HL-60 (cell line): ENCODE measurements around the gene SLC8A2.

Experiments used
- DNase-seq, 2 experiments: peaks; one replicate each; pipeline ENCODE4 v3.0.0-alpha.2; 2010 to 2020; ENCODE audit warnings: low read depth in 1 of 2, low spot score in 1 of 2
- H3K27ac ChIP-seq: fragments of 250-450 bp; sonication (Bioruptor Pico); replicated peaks from 2 replicates; pipeline ENCODE4 v1.5.1; 2020; ENCODE audit warnings: mild to moderate bottlenecking, moderate library complexity
- H3K27me3 ChIP-seq: fragments of 250-450 bp; sonication (Bioruptor Pico); 2 replicates; pipeline ENCODE4 v1.5.1; 2021; ENCODE audit warnings: mild to moderate bottlenecking, moderate library complexity; ENCODE audit not compliant: insufficient read depth, poor library complexity, severe bottlenecking
- H3K4me3 ChIP-seq: replicated peaks from 2 replicates; pipeline ENCODE4 v1.5.1; 2011; ENCODE audit warnings: mild to moderate bottlenecking, control low read depth, low read length; ENCODE audit not compliant: insufficient read depth
- CTCF ChIP-seq: IDR thresholded peaks from one replicate; pipeline ENCODE4 v1.5.1; 2011; ENCODE audit warnings: low read length, control low read depth, inconsistent platforms; ENCODE audit not compliant: insufficient read depth
- GABPA ChIP-seq: IDR thresholded peaks from 2 replicates; pipeline ENCODE4 v1.6.1; 2012; ENCODE audit warnings: low read depth
- POLR2AphosphoS5 ChIP-seq: IDR thresholded peaks from 2 replicates; pipeline ENCODE4 v1.6.1; 2012; ENCODE audit warnings: low read depth
- SPI1 ChIP-seq: IDR thresholded peaks from 2 replicates; pipeline ENCODE4 v1.6.1; 2012; ENCODE audit warnings: low read depth, mild to moderate bottlenecking, borderline replicate concordance
- TF ChIP-seq, protein P1 (sequence below): IDR thresholded peaks from 2 replicates; pipeline ENCODE4 v1.6.1; 2012; ENCODE audit warnings: low read depth; ENCODE audit not compliant: insufficient replicate concordance

Gene SLC8A2

DNA sequence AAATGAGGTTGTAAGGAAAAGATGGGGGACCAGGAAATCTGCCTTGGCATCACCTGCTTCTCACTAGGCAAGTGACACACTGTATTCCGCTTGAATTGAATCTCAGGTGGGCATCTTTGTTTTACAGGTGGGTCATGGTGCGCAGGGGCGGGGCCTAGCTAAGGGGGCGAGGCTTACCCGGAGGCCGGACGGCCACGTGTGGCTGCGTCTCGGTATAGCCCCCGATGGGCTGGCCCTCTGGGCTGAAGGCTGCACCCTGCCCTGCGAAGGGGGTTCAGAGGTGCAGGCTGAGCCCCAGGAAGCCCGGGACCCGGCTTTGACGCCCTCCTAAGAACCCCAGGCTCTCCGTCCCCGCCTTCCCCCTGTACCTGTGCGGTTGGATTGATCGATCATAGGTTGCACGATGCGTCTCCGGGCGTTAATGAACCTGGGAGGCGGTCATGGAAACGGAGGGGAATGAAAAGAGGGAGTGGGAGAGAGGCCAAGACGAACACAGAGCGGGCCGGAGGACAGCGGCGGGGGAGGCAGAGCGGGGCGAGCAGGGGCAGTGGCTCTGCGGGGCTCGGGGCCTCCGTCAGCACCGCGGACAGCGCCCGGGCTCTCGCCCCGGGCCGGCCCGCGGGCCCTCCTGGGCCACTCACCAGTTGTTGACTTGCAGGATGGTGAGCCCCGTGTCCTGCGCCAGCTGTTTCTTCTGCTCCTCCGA, 64.8 kb downstream of the SLC8A2 start:
- no peak overlapping the region for H3K4me3 ChIP-seq
- H3K27ac ChIP-seq: no peak overlapping the region
- peaks cover 16% of the 10 kb centered on the region for H3K27me3 ChIP-seq
- no peak for TF ChIP-seq POLR2AphosphoS5
- TF ChIP-seq, protein P1, sequence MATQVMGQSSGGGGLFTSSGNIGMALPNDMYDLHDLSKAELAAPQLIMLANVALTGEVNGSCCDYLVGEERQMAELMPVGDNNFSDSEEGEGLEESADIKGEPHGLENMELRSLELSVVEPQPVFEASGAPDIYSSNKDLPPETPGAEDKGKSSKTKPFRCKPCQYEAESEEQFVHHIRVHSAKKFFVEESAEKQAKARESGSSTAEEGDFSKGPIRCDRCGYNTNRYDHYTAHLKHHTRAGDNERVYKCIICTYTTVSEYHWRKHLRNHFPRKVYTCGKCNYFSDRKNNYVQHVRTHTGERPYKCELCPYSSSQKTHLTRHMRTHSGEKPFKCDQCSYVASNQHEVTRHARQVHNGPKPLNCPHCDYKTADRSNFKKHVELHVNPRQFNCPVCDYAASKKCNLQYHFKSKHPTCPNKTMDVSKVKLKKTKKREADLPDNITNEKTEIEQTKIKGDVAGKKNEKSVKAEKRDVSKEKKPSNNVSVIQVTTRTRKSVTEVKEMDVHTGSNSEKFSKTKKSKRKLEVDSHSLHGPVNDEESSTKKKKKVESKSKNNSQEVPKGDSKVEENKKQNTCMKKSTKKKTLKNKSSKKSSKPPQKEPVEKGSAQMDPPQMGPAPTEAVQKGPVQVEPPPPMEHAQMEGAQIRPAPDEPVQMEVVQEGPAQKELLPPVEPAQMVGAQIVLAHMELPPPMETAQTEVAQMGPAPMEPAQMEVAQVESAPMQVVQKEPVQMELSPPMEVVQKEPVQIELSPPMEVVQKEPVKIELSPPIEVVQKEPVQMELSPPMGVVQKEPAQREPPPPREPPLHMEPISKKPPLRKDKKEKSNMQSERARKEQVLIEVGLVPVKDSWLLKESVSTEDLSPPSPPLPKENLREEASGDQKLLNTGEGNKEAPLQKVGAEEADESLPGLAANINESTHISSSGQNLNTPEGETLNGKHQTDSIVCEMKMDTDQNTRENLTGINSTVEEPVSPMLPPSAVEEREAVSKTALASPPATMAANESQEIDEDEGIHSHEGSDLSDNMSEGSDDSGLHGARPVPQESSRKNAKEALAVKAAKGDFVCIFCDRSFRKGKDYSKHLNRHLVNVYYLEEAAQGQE: peak; percentile 96
- no peak for DNase-seq

DNA sequence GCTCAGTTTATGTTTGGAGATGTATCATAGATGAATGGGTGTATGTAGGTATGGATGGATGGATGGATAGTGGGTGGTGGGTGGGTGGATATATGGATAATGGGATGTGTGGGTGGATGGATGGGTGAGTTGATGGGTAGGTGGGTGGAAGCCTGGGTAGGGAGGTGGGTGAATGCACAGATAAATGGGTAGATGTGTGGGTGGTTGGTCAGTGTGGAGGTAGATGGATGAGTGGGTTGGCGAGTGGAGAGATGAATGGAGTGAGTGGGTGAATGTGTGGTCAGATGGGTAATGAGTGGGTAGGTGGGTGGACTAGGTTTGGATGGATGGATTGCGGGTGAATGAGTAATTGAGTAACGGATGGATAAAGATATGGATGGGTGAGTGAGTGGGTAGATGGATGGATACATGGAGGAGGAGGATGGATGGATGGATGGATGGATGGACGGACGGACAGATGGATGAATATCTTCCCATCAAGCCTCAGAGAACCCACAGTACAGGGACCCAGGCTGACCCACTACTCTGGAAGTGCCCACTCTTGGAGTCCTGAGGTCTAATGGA, 65.8 kb downstream of the SLC8A2 start:
- Histone ChIP-seq H3K27ac (no peak overlapping the region), H3K4me3 (no peak overlapping the region), H3K27me3 (peaks cover 16% of the 10 kb centered on the region)
- no peak for TF ChIP-seq CTCF
- TF ChIP-seq GABPA: no peak
- TF ChIP-seq SPI1: no peak
- no peak for TF ChIP-seq POLR2AphosphoS5
- TF ChIP-seq, protein P1: no peak
- no peak for DNase-seq

DNA sequence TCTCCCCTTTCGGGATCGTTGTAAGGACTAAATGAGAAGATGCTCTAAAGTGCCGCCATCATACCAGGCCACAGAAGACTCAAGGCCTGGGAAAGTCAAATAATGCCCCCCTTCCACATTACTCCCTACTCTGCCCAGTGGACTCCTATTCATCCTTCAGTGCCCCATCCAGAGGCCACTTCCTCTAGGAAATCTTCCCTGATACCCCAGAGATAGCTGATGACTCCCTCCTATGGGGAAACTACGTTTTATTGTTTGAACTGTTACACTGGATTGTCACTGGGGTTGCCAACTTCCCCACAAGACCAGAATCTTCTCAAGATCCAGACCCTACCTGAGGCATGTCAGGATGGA, 66.5 kb downstream of the SLC8A2 start:
- Histone ChIP-seq H3K27me3 (peaks cover 16% of the 10 kb centered on the region), H3K4me3 (no peak overlapping the region), H3K27ac (no peak overlapping the region)
- no peak for DNase-seq
- TF ChIP-seq, protein P1: no peak
- no peak for TF ChIP-seq POLR2AphosphoS5
- TF ChIP-seq CTCF: no peak
- no peak for TF ChIP-seq GABPA
- no peak for TF ChIP-seq SPI1
